Glutamatergic neuron (in vitro differentiated cells): ENCODE results near the gene TCP10L. TPM values are rescaled to one million over a fixed set of nuclear protein-coding genes. Genes with fewer than 3 reads are reported as not detected.

Source experiments
- DNase-seq: peaks from one replicate; pipeline ENCODE4 v3.0.0; 2022
- H3K27ac Mint-ChIP-seq: one replicate; pipeline ENCODE4 v1.8.0; 2020; ENCODE audit warnings: mild to moderate bottlenecking, mixed read lengths, inconsistent platforms; ENCODE audit not compliant: unreplicated experiment
- H3K27me3 Mint-ChIP-seq: one replicate; pipeline ENCODE4 v1.8.0; 2020; ENCODE audit warnings: mild to moderate bottlenecking, moderate library complexity, mixed read lengths, inconsistent platforms; ENCODE audit not compliant: unreplicated experiment
- H3K36me3 Mint-ChIP-seq: one replicate; pipeline ENCODE4 v1.8.0; 2020; ENCODE audit warnings: mild to moderate bottlenecking, mixed read lengths, inconsistent platforms; ENCODE audit not compliant: unreplicated experiment
- H3K4me1 Mint-ChIP-seq: one replicate; pipeline ENCODE4 v1.8.0; 2020; ENCODE audit warnings: mild to moderate bottlenecking, low read depth, mixed read lengths, inconsistent platforms; ENCODE audit not compliant: unreplicated experiment
- H3K4me3 Mint-ChIP-seq: one replicate; pipeline ENCODE4 v1.8.0; 2020; ENCODE audit warnings: mild to moderate bottlenecking, mixed read lengths, inconsistent platforms; ENCODE audit not compliant: unreplicated experiment
- H3K9me3 Mint-ChIP-seq: one replicate; pipeline ENCODE4 v1.8.0; 2020; ENCODE audit warnings: mild to moderate bottlenecking, moderate library complexity, mixed read lengths, inconsistent platforms; ENCODE audit not compliant: unreplicated experiment
- CTCF ChIP-seq: fragments of 200-600 bp; sonication (generic); IDR thresholded peaks from one replicate; pipeline ENCODE4 v1.5.0; 2021; ENCODE audit not compliant: partially characterized antibody, unreplicated experiment
- total RNA-seq: library from RNA; stranded (reverse); fragmentation: NEBNext Ultra II Directional; extraction: Animal tissue kit (Norgen Biotek cat#: 25700); gene quantifications from one replicate; pipeline ENCODE4 v1.2.1, GENCODE V29; 2021; ENCODE audit not compliant: unreplicated experiment

TCP10L gene
- total RNA-seq, 1 donor from 2014 or later, result 31.0 TPM

GRCh38 chr21:32549440-32549839, 35.9 kb downstream of the TCP10L start:
- H3K27me3 Mint-ChIP-seq, result no peaks in the 10 kb centered on the region
- no peak overlapping the region for H3K4me3 Mint-ChIP-seq
- no peaks in the 10 kb centered on the region for H3K4me1 Mint-ChIP-seq
- no peaks in the 10 kb centered on the region for H3K9me3 Mint-ChIP-seq
- no peak for TF ChIP-seq CTCF
- DNase-seq, result no peak
- no peak overlapping the region for H3K27ac Mint-ChIP-seq
- no peaks in the 10 kb centered on the region for H3K36me3 Mint-ChIP-seq

- Mint-ChIP-seq H3K9me3 (no peaks in the 10 kb centered on the region), H3K27ac (no peak overlapping the region), H3K27me3 (no peaks in the 10 kb centered on the region), H3K36me3 (no peaks in the 10 kb centered on the region), H3K4me1 (no peaks in the 10 kb centered on the region), H3K4me3 (no peak overlapping the region)
- no peak for TF ChIP-seq CTCF
- no peak for DNase-seq
These were observed 36.3 kb downstream of the TCP10L start for GRCh38 chr21:32548978-32549377.

GRCh38 chr21:32547018-32547417, 38.3 kb downstream of the TCP10L start:
- no peak overlapping the region for H3K27ac Mint-ChIP-seq
- H3K27me3 Mint-ChIP-seq, result no peaks in the 10 kb centered on the region
- H3K9me3 Mint-ChIP-seq, result no peaks in the 10 kb centered on the region
- no peak for DNase-seq
- no peaks in the 10 kb centered on the region for H3K36me3 Mint-ChIP-seq
- no peak overlapping the region for H3K4me3 Mint-ChIP-seq
- TF ChIP-seq CTCF, result no peak
- H3K4me1 Mint-ChIP-seq, result no peaks in the 10 kb centered on the region

GRCh38 chr21:32545948-32546441, 39.3 kb downstream of the TCP10L start:
- TF ChIP-seq CTCF, result no peak
- Mint-ChIP-seq H3K36me3 (no peaks in the 10 kb centered on the region), H3K4me3 (no peak overlapping the region), H3K4me1 (no peaks in the 10 kb centered on the region), H3K27me3 (no peaks in the 10 kb centered on the region), H3K27ac (no peak overlapping the region), H3K9me3 (no peaks in the 10 kb centered on the region)
- DNase-seq, result no peak

GRCh38 chr21:32544697-32545096, 40.6 kb downstream of the TCP10L start:
- no peaks in the 10 kb centered on the region for H3K9me3 Mint-ChIP-seq
- no peak for TF ChIP-seq CTCF
- no peak overlapping the region for H3K4me3 Mint-ChIP-seq
- H3K36me3 Mint-ChIP-seq, result no peaks in the 10 kb centered on the region
- no peak for DNase-seq
- H3K27me3 Mint-ChIP-seq, result no peaks in the 10 kb centered on the region
- no peak overlapping the region for H3K27ac Mint-ChIP-seq
- no peaks in the 10 kb centered on the region for H3K4me1 Mint-ChIP-seq
